Fibroblast of pulmonary artery (primary cell): Measurements from ENCODE around the gene HOXB4.
A peak's percentile ranks its signal among the peaks of the same experiment; 100 is the strongest.

Source experiments
- DNase-seq: peaks from one replicate; pipeline ENCODE4 v3.0.0-alpha.2; 2010; ENCODE audit warnings: low read depth
- H3K4me3 ChIP-seq: replicated peaks from 2 replicates; pipeline ENCODE4 v1.5.1; 2011; ENCODE audit warnings: low read depth, mild to moderate bottlenecking, control low read depth, low read length, moderate library complexity
- TF ChIP-seq, protein P1 (sequence below): IDR thresholded peaks from 2 replicates; pipeline ENCODE4 v1.5.1; 2011; ENCODE audit warnings: mild to moderate bottlenecking, control low read depth, low read length, inconsistent platforms; ENCODE audit errors: missing control alignments

The HOXB4 gene

DNA sequence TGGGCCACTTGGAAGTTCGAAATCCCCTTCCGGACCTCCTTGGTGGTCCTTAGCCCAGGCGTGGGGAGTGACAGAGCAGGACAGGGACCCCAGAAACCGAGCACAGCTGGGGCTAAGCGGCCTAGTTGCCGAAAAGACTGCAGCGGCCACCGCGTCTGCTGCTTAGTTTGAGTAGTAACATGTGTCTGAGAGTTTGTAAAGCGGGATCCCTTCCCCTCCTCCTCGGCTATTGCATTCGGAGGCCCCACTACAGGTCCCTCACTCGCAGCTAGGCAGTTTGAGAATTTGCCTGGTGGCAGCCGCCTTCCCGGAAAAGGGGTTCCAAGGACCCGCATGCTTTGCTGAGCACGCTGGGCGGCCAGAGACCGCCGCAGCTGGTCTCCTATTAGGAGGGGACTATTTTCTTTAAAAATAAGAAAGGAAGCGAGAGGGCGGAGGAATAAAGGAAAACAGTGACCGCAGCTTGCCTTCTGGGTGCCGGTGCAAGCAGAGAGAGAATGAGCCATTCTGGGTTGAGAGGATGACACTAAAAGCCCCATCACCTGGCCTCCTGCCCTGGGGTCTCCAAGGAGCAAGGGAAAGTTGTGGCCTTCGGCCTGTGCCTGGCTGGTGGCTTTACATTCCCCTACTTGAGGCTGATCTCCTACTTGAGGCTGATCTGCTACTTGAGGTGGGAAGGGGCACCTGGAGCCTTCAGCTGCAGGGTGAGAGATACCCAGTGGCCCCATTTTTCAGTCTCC is 16.6 kb upstream of the HOXB4 start:
- H3K4me3 ChIP-seq, result no peak overlapping the region
- DNase-seq, result no peak
- TF ChIP-seq, protein P1, sequence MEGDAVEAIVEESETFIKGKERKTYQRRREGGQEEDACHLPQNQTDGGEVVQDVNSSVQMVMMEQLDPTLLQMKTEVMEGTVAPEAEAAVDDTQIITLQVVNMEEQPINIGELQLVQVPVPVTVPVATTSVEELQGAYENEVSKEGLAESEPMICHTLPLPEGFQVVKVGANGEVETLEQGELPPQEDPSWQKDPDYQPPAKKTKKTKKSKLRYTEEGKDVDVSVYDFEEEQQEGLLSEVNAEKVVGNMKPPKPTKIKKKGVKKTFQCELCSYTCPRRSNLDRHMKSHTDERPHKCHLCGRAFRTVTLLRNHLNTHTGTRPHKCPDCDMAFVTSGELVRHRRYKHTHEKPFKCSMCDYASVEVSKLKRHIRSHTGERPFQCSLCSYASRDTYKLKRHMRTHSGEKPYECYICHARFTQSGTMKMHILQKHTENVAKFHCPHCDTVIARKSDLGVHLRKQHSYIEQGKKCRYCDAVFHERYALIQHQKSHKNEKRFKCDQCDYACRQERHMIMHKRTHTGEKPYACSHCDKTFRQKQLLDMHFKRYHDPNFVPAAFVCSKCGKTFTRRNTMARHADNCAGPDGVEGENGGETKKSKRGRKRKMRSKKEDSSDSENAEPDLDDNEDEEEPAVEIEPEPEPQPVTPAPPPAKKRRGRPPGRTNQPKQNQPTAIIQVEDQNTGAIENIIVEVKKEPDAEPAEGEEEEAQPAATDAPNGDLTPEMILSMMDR, result no peak

DNA sequence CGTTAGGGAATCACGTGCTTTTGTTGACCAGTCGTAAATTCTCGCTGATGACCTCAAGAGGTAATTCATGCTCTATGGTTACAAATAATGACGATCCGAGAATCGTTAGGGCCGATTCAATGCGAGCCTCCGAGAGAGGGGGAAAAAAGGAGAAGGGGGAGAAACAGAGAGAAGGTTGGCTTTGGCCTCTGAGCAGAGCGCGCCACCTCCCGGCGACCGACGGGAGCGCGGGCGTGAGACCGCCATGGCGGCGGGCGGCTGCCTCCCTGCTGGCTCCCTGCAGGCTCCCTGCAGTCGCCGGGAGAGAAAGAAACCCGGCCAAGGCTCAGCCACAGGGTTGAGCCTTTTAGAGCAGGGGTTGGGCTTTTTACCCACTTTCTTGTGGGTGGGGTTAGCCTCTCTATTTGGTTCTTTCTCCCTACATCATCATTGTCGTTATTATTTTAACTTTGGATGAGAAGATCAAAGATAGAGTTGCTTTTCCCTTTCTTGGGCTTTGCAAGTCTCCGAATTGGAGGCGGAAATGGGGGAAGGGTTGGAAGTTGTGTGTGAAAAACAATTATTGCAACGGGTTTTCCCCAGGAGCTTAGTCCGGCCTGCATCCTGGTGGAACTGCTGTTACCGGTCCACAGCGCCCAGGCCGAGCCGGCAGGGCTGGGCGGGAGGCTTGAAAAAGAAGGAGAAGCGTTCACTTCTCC is 15.8 kb upstream of the HOXB4 start:
- H3K4me3 ChIP-seq, result peak overlapping the region; percentile 48

DNA sequence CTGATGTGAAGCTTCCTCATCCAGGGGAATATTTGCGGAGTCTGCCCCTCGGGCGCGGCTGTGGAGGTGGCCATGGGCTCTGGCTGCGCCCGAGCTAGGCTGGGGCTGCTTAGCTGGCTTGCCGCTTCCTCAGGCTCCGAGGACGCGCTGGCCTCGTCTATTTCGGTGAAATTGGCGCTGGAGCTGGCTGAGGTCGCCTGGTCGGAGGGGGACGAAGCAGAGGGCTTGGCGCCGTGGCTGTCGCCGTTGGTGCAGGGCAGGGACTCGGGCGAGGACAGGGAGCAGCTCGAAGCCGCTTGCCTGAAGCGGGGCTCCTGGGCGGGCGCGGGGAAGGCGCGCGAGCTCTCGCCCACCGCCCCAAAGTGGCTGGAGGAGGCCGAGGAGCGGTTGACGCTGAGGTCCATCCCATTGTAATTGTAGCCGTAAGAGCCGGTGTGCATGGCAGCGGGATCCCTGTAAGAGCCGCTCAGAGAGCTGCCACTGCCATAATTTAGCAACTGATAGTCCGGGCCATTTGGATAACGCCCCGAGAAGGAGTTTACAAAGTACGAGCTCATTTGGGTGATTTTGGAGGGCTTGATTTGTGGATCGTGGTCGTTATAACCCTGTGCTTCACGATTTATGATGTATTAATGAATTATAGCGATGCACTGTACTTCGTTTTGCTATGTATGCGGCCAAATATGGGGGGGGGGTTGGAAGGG is 15.1 kb upstream of the HOXB4 start, which contains the start of gene HOXB5:
Gene HOXB5 (minus strand): TSS at position 654 of the 704 bp plus-strand sequence. CDS start 97 bp downstream, at position 557.
- TF ChIP-seq, protein P1, result no peak
- no peak for DNase-seq
- H3K4me3 ChIP-seq, result peak within 1 kb of the TSS; percentile 48

More for the DNA sequence above, 15.8 kb upstream of the HOXB4 start:
- TF ChIP-seq, protein P1, result peak; percentile 75
- DNase-seq, result peak; percentile 81

DNA sequence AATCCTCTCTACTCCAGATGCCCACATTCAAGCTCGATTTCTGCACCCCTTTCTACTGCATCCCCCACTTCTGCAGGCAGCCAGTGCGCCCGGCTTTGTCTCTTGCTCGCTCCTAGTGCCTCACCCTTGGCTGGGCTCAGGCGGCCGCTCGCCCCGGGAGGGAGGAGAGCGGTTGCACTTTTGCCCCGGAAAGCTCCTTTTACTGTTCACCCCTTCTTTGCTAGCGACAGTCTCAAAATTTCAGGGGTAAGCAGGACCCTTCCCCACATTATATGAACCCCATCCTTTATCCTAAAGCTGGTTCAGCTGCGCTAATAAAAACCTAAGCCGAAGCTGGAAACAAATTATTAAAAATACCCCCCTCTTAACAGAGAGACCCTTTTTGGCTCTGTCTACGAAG is 14.4 kb upstream of the HOXB4 start:
- TF ChIP-seq, protein P1, result no peak
- H3K4me3 ChIP-seq, result peak overlapping the region; percentile 48
- DNase-seq, result no peak

DNA sequence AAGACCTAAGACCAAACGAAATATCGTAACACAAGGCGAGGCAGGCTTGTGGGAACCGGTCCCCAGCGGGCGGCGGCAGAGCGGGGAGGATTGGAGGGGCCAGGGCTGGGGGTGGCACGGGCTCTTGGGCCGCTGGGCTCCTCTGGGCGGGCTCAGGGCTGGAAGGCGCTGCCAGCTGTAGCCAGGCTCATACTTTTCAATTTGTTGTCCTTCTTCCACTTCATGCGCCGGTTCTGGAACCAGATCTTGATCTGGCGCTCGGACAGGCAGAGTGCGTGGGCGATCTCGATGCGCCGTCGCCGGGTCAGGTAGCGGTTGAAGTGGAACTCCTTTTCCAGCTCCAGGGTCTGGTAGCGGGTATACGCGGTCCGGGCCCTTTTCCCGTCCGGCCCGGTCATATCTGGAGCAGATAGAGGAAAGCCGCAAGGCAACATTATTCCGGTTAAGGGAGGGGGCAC is 13.9 kb upstream of the HOXB4 start:
- H3K4me3 ChIP-seq, result peak overlapping the region; percentile 48
- DNase-seq, result no peak
- TF ChIP-seq, protein P1, result no peak

DNA sequence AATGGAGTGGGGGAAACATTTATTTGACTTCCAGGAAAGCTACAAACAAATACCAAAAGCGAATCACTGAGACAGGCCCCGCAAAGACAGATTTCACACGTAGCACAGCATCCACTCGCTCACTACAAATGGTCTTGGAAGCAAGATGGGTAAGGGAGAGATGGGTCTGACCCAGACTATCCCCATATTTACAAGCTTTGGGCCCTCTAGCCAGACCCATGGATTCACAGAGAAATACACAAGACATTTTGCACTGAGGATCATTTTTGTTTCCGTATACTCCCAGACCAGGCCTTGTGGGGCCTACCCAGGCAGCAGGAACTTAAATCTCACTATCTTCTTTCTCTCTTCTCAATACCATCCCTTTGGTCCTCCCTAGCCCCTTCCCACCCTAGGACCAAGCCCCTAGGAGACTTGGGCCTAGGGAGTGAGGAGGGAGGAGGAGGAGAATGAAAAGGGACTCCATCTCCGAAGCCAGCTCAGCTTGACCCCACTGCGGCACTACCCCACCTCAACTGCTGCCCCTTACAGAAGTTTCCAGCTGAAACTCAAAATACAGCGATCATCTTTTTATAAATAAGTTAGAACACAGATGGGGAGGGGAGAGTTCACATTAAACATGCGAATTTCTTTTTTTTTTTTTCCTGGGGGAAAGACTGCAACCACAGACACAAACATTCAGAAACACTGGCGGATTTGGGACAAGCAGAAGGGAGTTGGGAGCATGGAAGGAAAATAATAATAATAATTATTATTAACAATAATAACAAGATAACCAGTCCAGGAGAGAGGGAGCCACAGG is 13.3 kb upstream of the HOXB4 start:
- H3K4me3 ChIP-seq, result peak overlapping the region; percentile 48
- TF ChIP-seq, protein P1, result no peak
- no peak for DNase-seq
